GM21737 (cell line): ENCODE data around the gene DNAJB4.
"Not testable (repeated sequence)": the region's sequence is repeated elsewhere in the genome, so short reads cannot be mapped to it uniquely, and the experiment has no call there.

Experiments
- ATAC-seq: cut with Tn5 transposase; IDR thresholded peaks from one replicate; pipeline ENCODE4 v1.9.1; 2021; ENCODE audit warnings: mild to moderate bottlenecking, moderate library complexity; ENCODE audit not compliant: unreplicated experiment

DNAJB4 gene

GRCh38 chr1:78004719-78005447 lies at the start of gene DNAJB4:
Gene DNAJB4, plus strand, starts transcription at chr1:78004939. Its CDS starts 172 bp downstream, at chr1:78005111.
- ATAC-seq = peak; percentile 96

DNA sequence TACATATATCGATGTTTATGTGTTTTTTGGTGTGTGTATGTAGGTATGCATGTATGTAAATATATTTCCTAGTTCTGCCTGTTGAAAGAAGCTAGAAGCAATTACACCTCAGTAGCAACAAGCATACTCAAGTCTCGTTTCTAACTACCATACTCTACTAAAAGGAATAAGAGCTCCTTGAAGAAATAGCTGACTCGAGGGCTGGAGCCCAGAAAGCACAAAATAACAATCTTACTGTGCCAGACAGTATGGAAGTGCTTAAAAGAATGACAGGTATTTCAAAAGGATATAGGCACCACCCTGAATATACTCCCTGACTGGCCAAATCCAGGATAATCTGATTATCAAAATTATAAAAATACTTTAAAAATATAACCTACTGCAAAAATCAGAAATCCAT lies 49.0 kb upstream of the DNAJB4 start:
- ATAC-seq = no peak

DNA sequence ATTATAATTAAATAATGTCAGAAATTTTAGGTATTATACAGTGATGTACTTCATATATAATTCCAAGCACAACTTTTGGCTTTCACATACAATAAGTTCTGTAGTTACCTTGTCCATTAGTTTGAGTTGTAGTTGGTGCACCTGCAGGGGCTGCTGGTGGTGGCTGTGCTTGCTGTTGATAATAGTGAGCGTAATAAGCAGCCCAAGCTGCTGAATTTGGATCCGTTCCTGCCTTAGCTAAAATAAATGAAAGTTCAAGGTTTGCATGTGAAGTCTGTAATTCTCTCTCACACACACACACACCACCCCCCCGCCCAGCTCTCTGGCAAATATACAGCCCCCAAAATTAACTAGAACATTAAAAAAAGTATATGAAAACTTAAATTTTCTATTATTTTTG lies 48.3 kb upstream of the DNAJB4 start:
- no peak for ATAC-seq

DNA sequence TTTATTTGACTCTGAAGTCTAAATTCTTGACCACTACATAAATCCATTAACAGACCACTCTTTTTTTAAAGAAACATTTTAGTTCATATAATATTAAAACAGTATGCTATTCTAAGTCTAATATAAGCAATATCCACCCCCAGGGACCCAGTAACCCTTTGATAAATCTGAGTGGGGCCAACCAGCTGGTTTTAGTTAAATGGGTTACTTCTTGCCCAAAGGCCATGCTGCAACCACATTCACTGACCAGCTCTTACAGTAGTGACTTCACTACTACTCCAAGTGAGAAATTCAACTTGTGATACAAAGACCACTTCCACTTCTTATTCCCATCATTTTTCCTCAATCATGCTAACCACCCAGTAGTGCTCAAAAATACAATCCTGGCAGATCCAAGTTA lies 46.3 kb upstream of the DNAJB4 start:
- no peak for ATAC-seq

DNA sequence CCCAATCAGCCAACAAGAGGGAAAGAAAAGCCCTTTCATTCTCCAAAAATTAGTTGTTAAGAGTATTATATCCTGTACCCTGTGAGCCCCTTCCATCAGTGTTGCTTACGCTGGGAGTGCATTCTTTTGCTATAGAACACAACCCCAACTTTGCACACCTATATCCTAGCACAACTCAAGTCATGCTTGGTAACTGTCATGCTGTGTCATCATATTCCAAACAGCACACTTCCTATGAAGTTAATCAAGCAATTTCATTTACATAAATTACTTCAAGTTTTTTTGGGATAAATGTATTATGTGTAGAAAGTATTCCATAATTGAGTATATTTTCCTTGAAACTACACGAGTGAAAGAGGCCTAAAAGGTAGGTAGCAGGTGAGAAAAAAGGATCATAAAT lies 45.9 kb upstream of the DNAJB4 start:
- no peak for ATAC-seq

DNA sequence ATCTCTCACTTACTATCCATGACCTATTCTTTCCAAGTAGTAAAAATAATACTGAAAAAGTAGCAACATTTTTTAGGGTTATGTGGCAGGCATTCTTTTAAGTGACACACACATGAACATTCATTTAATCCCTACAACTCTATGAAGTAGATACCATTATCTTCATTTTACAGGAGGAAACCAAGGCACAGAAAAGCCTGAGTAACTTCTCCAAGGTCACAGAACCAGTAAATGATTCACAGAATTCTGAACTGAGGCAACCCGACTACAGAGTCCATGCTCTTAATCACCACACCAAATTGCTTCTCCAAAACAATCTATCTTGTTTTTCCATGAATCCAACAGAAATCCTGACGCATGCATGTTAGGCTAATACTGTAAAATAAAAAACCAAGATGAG lies 43.3 kb upstream of the DNAJB4 start:
- no peak for ATAC-seq

DNA sequence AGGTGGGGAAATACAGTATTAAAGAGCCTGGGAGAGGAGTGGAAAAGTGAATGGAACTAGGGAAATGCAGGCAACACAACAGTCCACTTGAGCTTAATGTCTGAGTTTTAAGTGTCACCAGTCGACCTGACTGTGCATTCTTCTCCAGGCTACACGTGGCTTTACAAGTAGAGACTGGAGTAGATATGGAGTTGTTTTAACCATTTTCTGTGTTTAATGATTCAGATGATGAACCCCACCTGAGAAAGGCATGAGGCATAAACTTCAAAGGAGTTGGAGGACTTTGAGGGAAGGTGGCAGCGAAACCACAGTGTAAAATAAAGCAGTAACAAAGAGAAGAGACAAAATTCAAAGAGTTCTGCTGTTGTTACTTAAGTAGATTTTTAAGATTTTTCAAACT lies 38.4 kb upstream of the DNAJB4 start:
- ATAC-seq = no peak

DNA sequence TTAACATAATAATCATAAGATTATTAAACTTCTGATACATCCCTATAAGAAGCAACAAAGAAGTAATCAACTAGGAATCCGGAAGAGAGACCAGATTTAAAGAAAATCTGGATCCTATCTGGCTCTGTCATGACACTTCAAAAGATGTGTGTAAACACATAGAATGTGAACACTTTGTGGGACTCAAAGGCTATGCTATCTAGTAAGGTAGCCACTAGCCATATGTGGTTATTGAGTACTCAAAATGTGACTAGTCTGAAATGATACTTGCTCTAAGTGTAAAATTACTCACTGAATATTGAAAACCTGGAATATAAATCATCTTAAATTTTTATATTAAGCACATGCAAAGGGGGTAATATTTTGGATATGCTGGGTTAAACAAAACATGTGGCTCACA lies 34.5 kb upstream of the DNAJB4 start:
- ATAC-seq = no peak

DNA sequence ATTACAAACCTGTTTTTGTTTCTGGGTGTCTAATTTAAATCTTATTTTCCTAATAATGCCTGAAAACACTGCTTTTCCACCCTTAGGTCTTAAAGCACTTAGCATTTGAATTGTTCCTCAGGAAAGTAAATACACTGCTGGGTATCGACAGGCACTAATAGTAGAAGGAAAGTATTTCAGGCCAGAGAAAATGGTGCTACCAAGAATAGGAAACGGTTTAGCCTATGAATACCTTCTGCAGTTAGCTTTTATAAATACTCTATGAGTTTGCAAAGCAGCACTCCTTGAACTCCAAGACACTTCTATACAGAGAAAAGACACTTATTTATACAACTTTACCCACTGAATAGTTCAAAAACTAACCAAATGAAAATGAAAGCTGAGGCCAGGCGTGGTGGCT lies 32.7 kb upstream of the DNAJB4 start:
- ATAC-seq = no peak

DNA sequence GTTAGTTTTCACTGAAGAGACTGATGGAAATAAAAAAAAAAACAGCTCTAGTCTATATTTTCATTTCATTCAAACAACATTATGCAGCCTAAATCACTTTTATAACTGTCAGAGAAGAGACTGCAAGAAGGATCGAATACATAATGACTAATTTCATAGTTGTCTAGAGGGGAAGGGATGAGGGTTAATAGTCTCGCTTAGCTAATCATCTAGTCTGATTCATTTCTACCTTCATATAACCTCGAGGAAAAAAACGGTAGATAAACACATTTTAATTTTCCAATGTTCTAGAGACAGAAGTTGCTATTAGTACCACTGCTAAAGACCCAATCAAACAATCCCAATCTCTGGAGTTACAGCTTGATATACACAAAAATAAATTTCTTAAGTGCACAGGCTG lies 29.4 kb upstream of the DNAJB4 start:
- ATAC-seq = no peak

GRCh38 chr1:77975907-77976306 lies 28.8 kb upstream of the DNAJB4 start:
- no peak for ATAC-seq

DNA sequence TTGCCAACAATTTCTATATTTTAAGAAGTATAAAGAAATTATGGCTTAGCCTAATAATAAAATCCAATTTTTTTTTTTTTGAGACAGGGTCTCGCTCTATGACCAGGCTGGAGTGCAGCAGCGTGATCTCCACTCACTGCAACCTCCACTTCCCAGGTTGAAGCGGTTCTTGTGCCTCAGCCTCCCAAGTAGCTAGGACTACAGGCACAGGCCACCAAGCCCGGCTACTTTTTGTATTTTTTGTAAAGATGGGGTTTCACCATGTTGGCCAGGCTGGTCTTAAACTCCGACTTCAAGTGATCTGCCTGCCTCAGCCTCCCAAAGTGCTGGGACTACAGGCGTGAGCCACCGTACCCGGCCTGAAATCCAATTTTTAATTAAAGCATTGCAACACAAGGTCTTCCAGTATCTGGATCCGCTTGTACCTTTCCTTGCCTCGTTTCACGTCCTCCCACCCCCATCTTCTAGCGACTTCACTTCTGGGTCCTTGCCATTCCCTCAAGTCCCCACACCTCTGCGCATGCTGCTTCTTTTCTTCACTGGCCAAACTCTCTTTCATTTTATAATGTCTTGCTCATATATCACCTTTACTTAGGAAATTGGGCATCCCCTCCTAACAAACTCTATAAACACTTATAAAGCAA lies 28.2 kb upstream of the DNAJB4 start:
- no peak for ATAC-seq

DNA sequence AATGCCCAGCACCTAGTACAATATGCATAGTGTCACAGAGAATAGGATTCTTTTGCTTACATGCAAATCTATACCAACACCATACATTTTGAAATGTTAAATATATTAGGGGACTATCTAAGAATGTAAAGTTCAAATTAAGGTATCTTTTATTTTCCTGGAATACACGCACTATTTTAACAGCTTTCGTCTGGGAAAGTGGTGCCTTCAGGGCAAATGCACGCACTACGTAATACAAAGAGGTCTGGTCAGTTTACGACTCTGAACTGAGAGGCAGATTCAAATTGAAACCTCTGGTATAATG lies 26.8 kb upstream of the DNAJB4 start:
- no peak for ATAC-seq

DNA sequence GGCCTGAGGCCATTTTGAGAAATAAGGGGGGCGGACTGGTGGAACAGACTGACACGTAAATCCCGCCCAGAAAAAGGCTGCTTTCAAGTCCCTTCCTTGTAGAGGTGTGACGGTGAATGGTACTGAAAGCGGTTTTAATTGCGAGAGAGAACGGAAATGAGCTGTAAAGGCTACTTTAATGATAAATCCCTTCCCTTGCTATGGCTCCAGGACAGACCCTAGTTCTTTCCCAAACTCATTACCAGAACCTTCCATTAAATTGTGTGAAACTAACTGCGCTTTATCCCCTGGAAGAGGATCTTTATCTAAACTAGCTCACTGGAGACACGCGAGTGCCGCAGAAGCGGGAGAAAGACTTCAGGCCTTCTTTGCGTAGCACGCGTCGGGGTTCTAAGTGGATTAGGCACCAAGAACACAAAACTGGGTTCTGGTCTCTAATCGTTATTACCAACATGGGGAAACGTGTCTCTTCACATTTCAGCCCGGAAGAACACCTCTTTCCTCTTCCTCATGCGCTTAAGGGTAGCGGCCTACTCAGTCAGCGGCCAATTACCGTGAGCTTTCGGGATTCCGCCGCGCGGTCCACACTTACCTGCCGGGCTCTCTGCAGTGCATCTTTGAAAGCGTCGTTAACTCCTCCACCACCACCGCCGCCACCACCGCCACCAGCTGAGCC lies 26.3 kb upstream of the DNAJB4 start:
- ATAC-seq = peak; percentile 63

- ATAC-seq = peak; percentile 74
Observed at GRCh38 chr1:77978969-77979876, 25.5 kb upstream of the DNAJB4 start, which contains the start of gene FUBP1. Gene FUBP1, minus strand, starts transcription at chr1:77979072. Its CDS starts 68 bp downstream, at chr1:77979004.

- ATAC-seq = not testable (repeated sequence)
Observed at GRCh38 chr1:77983352-77983996, 21.3 kb upstream of the DNAJB4 start.

DNA sequence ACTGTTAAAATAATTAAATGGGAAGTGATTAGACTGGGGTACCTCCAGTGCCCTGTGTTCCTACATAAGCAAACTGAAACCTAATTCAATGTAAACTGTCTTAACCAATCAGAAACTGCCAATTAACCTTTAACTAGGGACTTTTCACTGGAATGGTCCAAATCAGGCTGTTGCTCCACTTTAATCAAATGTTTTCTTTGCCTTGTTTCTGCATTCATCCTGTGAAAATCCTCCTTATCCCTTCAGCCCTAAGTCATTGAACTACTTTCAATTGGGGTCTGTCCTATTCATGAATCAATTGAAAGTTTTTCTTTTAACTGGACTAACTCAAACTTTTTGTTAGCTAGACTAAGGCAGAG lies 20.8 kb upstream of the DNAJB4 start:
- no peak for ATAC-seq

DNA sequence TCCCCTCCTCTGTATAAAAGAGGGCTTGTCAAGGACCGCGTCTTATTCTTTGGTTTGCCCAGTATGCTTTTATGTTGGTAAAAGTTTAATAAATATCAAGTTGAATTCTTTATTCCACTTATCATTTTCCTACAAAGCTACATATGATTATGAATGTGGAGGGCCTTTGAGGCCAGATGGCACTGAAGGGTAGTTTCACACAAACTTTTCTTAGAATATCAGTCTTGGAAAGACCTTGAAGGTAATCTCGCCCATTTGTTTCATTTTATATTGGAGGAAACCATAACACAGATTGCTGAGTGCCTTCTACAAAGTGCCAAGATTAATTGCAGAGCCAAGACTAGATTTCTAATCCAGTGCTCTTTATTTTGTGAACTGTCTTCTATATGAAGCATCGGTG lies 20.1 kb upstream of the DNAJB4 start:
- no peak for ATAC-seq

DNA sequence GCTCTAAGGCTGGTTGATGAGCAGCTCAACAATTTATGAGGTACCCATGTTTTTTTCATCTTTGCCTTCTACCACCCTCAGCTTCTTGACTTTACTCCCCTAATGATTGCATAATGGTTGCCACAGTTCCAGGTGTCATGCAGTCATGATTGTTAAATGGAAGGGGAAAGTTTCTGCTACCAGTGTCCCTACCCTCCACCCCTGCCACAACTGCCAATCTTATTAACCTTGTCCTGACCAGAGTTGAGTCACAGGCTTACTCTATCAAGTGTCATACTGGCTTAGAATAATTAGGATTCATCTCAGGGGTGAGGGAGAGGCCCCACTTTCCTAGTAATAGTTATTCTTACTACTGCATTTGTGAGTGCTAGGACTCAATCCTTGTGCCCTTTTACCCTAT lies 17.9 kb upstream of the DNAJB4 start:
- ATAC-seq = no peak

DNA sequence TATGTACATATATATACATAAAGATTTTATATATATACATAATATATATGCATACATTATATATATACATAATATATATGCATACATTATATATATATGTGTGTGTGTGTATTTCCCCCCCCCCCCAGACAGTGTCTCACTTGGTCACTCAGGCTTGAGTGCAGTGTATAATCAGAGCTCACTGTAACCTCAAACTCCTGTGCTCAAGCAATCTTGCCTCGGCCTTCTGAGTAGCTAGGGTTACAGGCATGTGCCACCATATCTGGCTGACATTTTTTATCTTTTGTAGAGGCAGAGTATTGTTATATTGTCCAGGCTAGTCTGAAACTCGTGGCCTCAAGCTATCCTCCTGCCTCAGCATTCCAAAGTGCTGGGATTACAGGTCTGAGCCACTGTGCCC lies 16.8 kb upstream of the DNAJB4 start:
- no peak for ATAC-seq

DNA sequence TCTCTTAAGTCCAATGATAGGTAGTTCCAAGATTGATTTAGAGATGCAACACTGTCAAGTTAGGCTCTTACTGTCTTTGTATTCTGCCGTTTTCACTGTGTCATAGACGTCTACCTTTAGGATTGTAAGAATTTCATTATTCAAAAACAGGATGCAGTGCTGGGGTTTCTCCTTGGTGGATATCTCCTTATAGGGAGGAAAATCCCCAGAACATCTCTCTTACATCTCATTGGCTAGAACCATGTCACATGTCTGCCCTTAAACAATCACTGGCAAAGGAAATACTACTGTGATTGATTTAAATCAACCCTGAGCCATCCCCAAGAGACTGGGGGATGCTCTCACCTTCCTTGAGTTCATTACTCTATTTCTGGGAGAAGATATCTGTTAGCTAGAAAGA lies 15.0 kb upstream of the DNAJB4 start:
- ATAC-seq = no peak
